GM12891 (cell line): ENCODE measurements around the gene CEACAM4.

Experiments used
- PAX5 ChIP-seq: IDR thresholded peaks from 2 replicates; pipeline ENCODE4 v1.6.1; 2011; ENCODE audit warnings: low read length, moderate library complexity, mild to moderate bottlenecking; ENCODE audit not compliant: insufficient read depth, severe bottlenecking
- POLR2A ChIP-seq: IDR thresholded peaks from 2 replicates; pipeline ENCODE4 v1.6.1; 2011; ENCODE audit warnings: low read depth, low read length, control low read depth
- POLR2AphosphoS5 ChIP-seq: IDR thresholded peaks from 2 replicates; pipeline ENCODE4 v1.6.1; 2011; ENCODE audit warnings: low read depth, low read length, control low read depth
- POU2F2 ChIP-seq: IDR thresholded peaks from 2 replicates; pipeline ENCODE4 v1.6.1; 2011; ENCODE audit warnings: low read depth, mild to moderate bottlenecking, control low read depth, low read length, moderate library complexity
- SPI1 ChIP-seq: IDR thresholded peaks from 2 replicates; pipeline ENCODE4 v1.6.1; 2011; ENCODE audit warnings: low read depth, low read length, control low read depth
- TAF1 ChIP-seq: IDR thresholded peaks from 2 replicates; pipeline ENCODE4 v1.6.1; 2011; ENCODE audit warnings: low read depth, low read length, control low read depth

- TF ChIP-seq POLR2A (no peak), SPI1 (no peak), TAF1 (no peak), POLR2AphosphoS5 (no peak), POU2F2 (no peak), PAX5 (no peak)
Measured at GRCh38 chr19:41604831-41605230, 22.0 kb downstream of the CEACAM4 start.
